GM21515 (cell line): Measurements from ENCODE around the gene TMEM120B.

ENCODE experiments used
- ATAC-seq: cut with Tn5 transposase; IDR thresholded peaks from one replicate; pipeline ENCODE4 v1.9.1; 2021; ENCODE audit not compliant: unreplicated experiment

The TMEM120B gene

GRCh38 chr12:121801595-121802484 is 89.3 kb downstream of the TMEM120B start:
- no peak for ATAC-seq

- ATAC-seq: no peak
Measured at GRCh38 chr12:121802485-121802842, 89.9 kb downstream of the TMEM120B start.

- ATAC-seq: peak; percentile 35
Measured at GRCh38 chr12:121802843-121803698, 90.5 kb downstream of the TMEM120B start.

GRCh38 chr12:121803861-121804416 is 91.4 kb downstream of the TMEM120B start, which contains the start of gene SETD1B:
SETD1B (plus strand) TSS chr12:121804009; CDS start chr12:121804738, 729 bp downstream.
- no peak for ATAC-seq

- ATAC-seq: no peak
Measured at GRCh38 chr12:121804417-121805111, 92.0 kb downstream of the TMEM120B start.

GRCh38 chr12:121805171-121806008 is 92.8 kb downstream of the TMEM120B start:
- no peak for ATAC-seq

GRCh38 chr12:121806009-121806545 is 93.5 kb downstream of the TMEM120B start:
- ATAC-seq: no peak

- ATAC-seq: no peak
Measured at GRCh38 chr12:121806546-121807423, 94.2 kb downstream of the TMEM120B start.

GRCh38 chr12:121807642-121808347 is 95.2 kb downstream of the TMEM120B start:
- no peak for ATAC-seq

- ATAC-seq: no peak
Measured at GRCh38 chr12:121808623-121809022, 96.1 kb downstream of the TMEM120B start.

GRCh38 chr12:121809712-121810116 is 97.2 kb downstream of the TMEM120B start:
- no peak for ATAC-seq

GRCh38 chr12:121810234-121810817 is 97.8 kb downstream of the TMEM120B start:
- no peak for ATAC-seq

- no peak for ATAC-seq
Measured at GRCh38 chr12:121810833-121811433, 98.4 kb downstream of the TMEM120B start.

- no peak for ATAC-seq
Measured at GRCh38 chr12:121811434-121812319, 99.1 kb downstream of the TMEM120B start.

GRCh38 chr12:121812320-121812871 is 99.8 kb downstream of the TMEM120B start:
- no peak for ATAC-seq
